ENCODE results near the gene C13orf46. TPM values are rescaled to one million over a fixed set of nuclear protein-coding genes. Genes with fewer than 3 reads are reported as not detected.

The C13orf46 gene
- total RNA-seq, 1 donor, result under 0.01 TPM

DNA sequence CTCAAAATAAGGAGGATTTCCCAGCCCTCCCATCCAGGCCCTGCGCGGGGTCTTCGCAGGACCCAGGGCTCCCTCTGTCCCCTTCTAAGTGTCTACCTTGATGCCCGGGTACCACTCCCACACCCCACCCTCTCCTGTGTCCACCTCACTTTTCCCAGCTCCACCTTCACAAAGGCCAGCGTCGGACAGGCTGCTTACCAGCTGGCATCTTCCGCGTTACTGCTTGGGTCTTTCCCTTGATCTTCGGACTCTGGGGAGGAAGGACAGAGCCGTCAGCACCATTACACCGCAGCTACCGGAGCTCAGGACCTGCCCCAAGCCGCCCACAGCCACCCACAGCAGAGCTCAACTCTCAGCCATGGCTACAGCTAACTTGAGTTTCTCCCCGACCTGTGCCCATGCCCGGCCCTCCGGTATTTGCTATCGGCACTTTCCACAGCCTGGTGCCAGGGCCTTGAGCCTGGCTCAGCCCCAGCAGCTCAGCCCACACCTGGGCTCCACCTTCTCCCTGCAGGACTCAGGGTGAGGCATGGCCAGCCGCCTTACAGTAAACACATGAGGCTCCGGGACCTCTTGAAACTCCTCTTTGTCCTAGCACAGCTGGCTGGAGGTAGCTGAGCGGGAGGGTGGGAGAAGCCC lies 3.8 kb downstream of the C13orf46 start:
- no peak for DNase-seq (ENCODE audit: low read depth)
- TF ChIP-seq, protein P1, sequence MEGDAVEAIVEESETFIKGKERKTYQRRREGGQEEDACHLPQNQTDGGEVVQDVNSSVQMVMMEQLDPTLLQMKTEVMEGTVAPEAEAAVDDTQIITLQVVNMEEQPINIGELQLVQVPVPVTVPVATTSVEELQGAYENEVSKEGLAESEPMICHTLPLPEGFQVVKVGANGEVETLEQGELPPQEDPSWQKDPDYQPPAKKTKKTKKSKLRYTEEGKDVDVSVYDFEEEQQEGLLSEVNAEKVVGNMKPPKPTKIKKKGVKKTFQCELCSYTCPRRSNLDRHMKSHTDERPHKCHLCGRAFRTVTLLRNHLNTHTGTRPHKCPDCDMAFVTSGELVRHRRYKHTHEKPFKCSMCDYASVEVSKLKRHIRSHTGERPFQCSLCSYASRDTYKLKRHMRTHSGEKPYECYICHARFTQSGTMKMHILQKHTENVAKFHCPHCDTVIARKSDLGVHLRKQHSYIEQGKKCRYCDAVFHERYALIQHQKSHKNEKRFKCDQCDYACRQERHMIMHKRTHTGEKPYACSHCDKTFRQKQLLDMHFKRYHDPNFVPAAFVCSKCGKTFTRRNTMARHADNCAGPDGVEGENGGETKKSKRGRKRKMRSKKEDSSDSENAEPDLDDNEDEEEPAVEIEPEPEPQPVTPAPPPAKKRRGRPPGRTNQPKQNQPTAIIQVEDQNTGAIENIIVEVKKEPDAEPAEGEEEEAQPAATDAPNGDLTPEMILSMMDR (IDR thresholded peaks at IDR 0.05; ENCODE audit: insufficient read depth, low read depth, low read length), result no peak
- H3K4me3 ChIP-seq (ENCODE audit: low read depth, low read length), result no peak overlapping the region

DNA sequence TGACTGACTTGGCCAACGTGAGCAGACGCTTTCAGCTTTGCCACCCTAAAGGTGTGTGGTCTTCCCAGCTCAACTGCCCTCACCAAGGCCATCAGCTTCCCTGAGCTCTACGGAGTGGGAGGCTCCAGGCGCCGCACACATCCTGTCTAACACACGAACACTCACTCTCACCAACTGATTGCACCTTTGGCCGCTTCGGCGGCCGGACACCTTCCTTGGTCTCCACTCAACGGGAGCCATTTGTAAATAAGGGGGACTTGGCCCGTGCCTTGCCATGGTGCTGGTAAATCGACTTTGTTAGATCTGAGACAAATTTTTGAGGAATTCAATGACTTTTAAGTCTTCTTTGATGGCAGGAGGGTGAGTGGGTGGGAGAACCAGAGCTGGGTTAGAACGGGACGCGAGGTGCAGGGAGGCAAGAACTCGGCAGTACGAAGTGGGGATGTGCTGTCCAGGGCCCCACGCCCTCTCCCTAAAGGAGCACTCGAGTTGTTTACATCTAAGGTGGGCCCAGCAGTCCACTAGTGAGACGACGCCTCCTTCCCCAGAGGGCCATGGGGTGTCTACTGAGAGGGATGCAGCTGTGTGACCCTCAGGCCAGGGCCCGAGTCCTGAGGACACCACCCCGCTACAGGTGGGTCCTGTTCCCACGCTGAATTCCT lies 4.4 kb downstream of the C13orf46 start:
- TF ChIP-seq, protein P1 (IDR thresholded peaks at IDR 0.05; ENCODE audit: insufficient read depth, low read depth, low read length), result no peak
- no peak overlapping the region for H3K4me3 ChIP-seq (ENCODE audit: low read depth, low read length)
- DNase-seq (ENCODE audit: low read depth), result no peak

DNA sequence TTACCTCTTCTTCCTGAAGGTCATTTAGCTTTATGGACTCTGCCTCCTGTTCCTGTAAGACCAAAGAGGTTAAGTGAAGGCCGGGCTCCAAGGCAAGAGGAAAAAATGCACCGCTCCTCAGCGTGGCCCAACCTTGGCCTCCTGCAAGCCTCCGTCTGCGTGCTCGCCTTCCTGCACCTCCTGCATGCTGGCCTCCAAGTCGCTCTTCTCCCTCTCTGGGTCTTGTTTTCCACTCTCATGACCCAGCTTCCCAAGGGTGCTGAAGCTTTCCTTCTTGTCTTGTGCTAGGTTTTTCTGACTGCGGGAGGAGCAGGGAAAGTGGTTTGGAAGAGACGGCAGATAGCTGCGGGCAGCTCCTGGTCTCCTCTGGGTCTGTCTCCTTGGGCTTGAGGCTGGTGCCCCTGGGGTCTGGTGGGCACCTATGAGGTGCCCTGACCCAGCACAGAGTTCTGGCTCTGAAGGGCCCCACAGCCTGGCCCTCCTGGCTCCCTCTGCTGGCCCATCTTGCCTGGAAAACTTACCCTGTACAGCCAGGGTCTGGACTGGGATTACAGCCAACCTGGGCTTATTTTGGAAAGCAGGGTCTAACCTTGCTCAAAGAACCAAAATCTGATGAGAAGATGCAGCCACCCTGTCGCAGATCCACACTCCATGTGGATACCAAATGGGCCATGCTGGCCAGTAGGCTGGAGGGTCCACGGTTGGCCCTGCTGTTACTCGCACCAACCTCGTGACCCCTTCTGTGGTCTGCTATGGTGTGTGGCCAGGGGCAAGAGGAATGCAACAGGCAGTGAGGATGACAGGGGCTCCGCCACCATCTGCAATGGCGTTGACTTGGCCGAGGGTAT lies 5.2 kb downstream of the C13orf46 start:
- DNase-seq (ENCODE audit: low read depth), result no peak
- no peak overlapping the region for H3K4me3 ChIP-seq (ENCODE audit: low read depth, low read length)
- TF ChIP-seq, protein P1 (IDR thresholded peaks at IDR 0.05; ENCODE audit: insufficient read depth, low read depth, low read length), result no peak

DNA sequence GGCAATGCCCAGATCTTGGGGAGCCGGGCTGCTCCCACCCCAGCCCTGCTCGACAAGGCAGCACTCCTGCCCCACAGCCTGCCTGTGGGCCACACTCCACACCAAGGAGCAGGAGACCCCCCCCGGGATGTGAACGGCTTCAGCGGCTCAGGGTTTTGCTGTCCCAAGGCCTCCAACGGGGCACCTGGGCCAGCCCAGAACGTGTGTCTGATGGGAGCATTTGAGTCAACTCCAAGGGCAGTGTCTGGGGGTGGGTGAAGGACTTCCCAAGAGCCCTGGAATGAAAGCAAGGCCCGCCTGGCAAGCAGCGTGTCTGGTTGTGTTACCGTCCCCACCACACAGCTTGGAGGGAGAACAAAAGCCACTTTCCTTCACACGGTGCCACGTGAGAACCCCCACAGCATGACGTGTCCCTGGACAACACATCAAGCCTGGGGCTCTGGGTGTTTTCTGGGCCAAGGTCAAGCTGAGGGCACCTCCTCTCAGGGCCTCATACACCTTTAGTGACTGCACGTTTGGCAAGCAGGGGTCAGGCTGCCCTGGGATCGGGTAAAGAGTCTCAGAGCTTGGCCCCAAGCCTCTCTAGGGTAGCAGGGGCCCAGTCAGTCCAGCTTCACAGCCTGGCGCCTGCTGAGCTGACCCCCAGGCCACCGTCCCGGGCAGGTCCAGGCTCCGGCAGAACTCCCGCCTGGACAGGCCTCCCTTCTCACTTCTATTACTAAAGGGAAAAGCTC lies 6.0 kb downstream of the C13orf46 start:
- H3K4me3 ChIP-seq (ENCODE audit: low read depth, low read length), result no peak overlapping the region
- no peak for DNase-seq (ENCODE audit: low read depth)
- TF ChIP-seq, protein P1 (IDR thresholded peaks at IDR 0.05; ENCODE audit: insufficient read depth, low read depth, low read length), result no peak

DNA sequence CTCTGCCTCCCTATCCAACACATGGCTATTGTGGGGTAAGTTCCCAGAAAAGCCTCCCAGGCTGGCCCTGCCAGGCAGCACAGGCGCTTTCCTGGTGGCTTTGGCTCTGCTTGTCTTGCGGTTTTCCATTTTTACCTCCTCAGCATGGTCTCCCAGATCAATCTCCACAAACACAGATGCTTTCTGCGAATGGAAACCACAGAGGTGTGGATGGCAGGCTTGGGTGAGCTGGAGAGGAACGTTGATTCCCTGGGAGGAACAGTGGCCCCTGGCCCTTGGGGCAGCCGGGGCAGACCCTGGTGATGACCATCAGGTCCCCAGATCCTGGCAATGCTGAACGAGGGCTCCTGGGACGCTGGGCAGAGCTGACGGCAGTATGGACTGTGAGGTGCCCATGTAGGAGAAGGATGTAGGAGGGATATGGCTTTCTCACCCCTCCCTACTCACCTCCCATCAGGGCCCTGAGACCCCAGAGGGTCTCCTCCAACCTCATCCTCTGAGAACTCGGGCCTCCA lies 6.6 kb downstream of the C13orf46 start:
- TF ChIP-seq, protein P1 (IDR thresholded peaks at IDR 0.05; ENCODE audit: insufficient read depth, low read depth, low read length), result no peak
- no peak for DNase-seq (ENCODE audit: low read depth)
- no peak overlapping the region for H3K4me3 ChIP-seq (ENCODE audit: low read depth, low read length)
